ENCODE measurements around the gene TRPM4.
A peak's percentile ranks its signal among the peaks of the same experiment; 100 is the strongest.

The TRPM4 gene

GRCh38 chr19:49153167-49153809 is 4.3 kb upstream of the TRPM4 start:
- no peak overlapping the region for H2AFZ ChIP-seq (ENCODE audit: low read length)
- H3K14ac ChIP-seq (ENCODE audit: low read length): no peak overlapping the region
- H3K27me3 ChIP-seq (ENCODE audit: control insufficient read depth in 3 of 3, insufficient read depth in 3 of 3, low read depth in 1 of 3, low read length in 3 of 3): peaks cover 0 to 25% (median 0%) of the 10 kb centered on the region in 3 experiments
- no peak overlapping the region for H4K8ac ChIP-seq (ENCODE audit: low read depth, low read length)
- no CpG with 5 or more reads among the region's 10 CpGs for WGBS, 2 donors (ENCODE audit: extremely low coverage in 2 of 2, insufficient read length in 2 of 2, insufficient replicate concordance in 1 of 2)
- H3K4ac ChIP-seq (ENCODE audit: low read length): no peak overlapping the region
- H3K18ac ChIP-seq (ENCODE audit: low read length): peak overlapping the region; percentile 53
- H3K4me1 ChIP-seq (ENCODE audit: control insufficient read depth in 2 of 2, insufficient read depth in 1 of 2, low read depth in 1 of 2, low read length in 2 of 2): peaks cover 25% of the 10 kb centered on the region in 2 donors
- no peak overlapping the region for H3K4me3 ChIP-seq (ENCODE audit: low read length in 2 of 2)
- no peak overlapping the region for H2BK12ac ChIP-seq (ENCODE audit: low read length)
- H3K79me1 ChIP-seq (ENCODE audit: low read depth, low read length): no peaks in the 10 kb centered on the region
- peak overlapping the region; percentile 90 for H3K23ac ChIP-seq (ENCODE audit: low read depth, low read length, poor library complexity)
- no peaks in the 10 kb centered on the region for H3K36me3 ChIP-seq (replicated peaks in 1 of 2; ENCODE audit: control insufficient read depth in 2 of 2, insufficient read depth in 2 of 2, low read length in 2 of 2)
- no peak overlapping the region for H3K27ac ChIP-seq (replicated peaks; ENCODE audit: low read length)
- peak overlapping the region; percentile 94 for H2BK15ac ChIP-seq (ENCODE audit: low read length)
- no peak overlapping the region for H2BK5ac ChIP-seq (ENCODE audit: low read length)
- H4K91ac ChIP-seq (ENCODE audit: low read depth, low read length, poor library complexity): no peak overlapping the region
- H3K9ac ChIP-seq (ENCODE audit: low read depth, low read length, poor library complexity): no peak overlapping the region
- H3K4me2 ChIP-seq (ENCODE audit: insufficient read depth, low read length, poor library complexity, severe bottlenecking): no peak overlapping the region
- no peak overlapping the region for H2BK120ac ChIP-seq (ENCODE audit: low read depth, low read length)
- peaks cover 0 to 2% of the 10 kb centered on the region in 2 donors for H3K9me3 ChIP-seq (replicated peaks in 1 of 2; ENCODE audit: control insufficient read depth in 2 of 2, insufficient read depth in 1 of 2, low read depth in 1 of 2, low read length in 2 of 2)
- DNase-seq (ENCODE audit: low spot score): no peak
- H2AK5ac ChIP-seq (ENCODE audit: low read depth, low read length): peak overlapping the region; percentile 30

GRCh38 chr19:49154279-49154678 is 3.3 kb upstream of the TRPM4 start:
- Histone ChIP-seq H3K9me3 (replicated peaks in 1 of 2; ENCODE audit: control insufficient read depth in 2 of 2, insufficient read depth in 1 of 2, low read depth in 1 of 2, low read length in 2 of 2) (peaks cover 0 to 2% of the 10 kb centered on the region in 2 donors), H2AK5ac (ENCODE audit: low read depth, low read length) (no peak overlapping the region), H3K14ac (ENCODE audit: low read length) (peak overlapping the region; percentile 4), H3K4me3 (ENCODE audit: low read length in 2 of 2) (no peak overlapping the region), H3K4me1 (ENCODE audit: control insufficient read depth in 2 of 2, insufficient read depth in 1 of 2, low read depth in 1 of 2, low read length in 2 of 2) (peaks cover 20 to 21% of the 10 kb centered on the region in 2 donors), H3K4me2 (ENCODE audit: insufficient read depth, low read length, poor library complexity, severe bottlenecking) (no peak overlapping the region), H4K91ac (ENCODE audit: low read depth, low read length, poor library complexity) (no peak overlapping the region), H3K27me3 (ENCODE audit: control insufficient read depth in 3 of 3, insufficient read depth in 3 of 3, low read depth in 1 of 3, low read length in 3 of 3) (peaks cover 0 to 26% (median 0%) of the 10 kb centered on the region in 3 experiments), H4K8ac (ENCODE audit: low read depth, low read length) (no peak overlapping the region), H2BK15ac (ENCODE audit: low read length) (no peak overlapping the region), H2BK12ac (ENCODE audit: low read length) (peak overlapping the region; percentile 44), H2BK5ac (ENCODE audit: low read length) (no peak overlapping the region), H3K36me3 (replicated peaks in 1 of 2; ENCODE audit: control insufficient read depth in 2 of 2, insufficient read depth in 2 of 2, low read length in 2 of 2) (peaks cover 0 to 2% of the 10 kb centered on the region in 2 donors), H3K18ac (ENCODE audit: low read length) (no peak overlapping the region), H3K9ac (ENCODE audit: low read depth, low read length, poor library complexity) (no peak overlapping the region), H3K4ac (ENCODE audit: low read length) (peak overlapping the region; percentile 31), H3K23ac (ENCODE audit: low read depth, low read length, poor library complexity) (peak overlapping the region; percentile 3), H2AFZ (ENCODE audit: low read length) (no peak overlapping the region), H3K27ac (replicated peaks; ENCODE audit: low read length) (no peak overlapping the region), H3K79me1 (ENCODE audit: low read depth, low read length) (no peaks in the 10 kb centered on the region), H2BK120ac (ENCODE audit: low read depth, low read length) (no peak overlapping the region)
- no CpG with 5 or more reads among the region's 6 CpGs for WGBS, 2 donors (ENCODE audit: extremely low coverage in 2 of 2, insufficient read length in 2 of 2, insufficient replicate concordance in 1 of 2)
- DNase-seq (ENCODE audit: low spot score): no peak

- peaks cover 0 to 2% of the 10 kb centered on the region in 2 donors for H3K9me3 ChIP-seq (replicated peaks in 1 of 2; ENCODE audit: control insufficient read depth in 2 of 2, insufficient read depth in 1 of 2, low read depth in 1 of 2, low read length in 2 of 2)
- DNase-seq (ENCODE audit: low spot score): no peak
- no peak within 1 kb of the TSS for H4K8ac ChIP-seq (ENCODE audit: low read depth, low read length)
- H2BK12ac ChIP-seq (ENCODE audit: low read length): peak within 1 kb of the TSS; percentile 44
- H3K14ac ChIP-seq (ENCODE audit: low read length): peak within 1 kb of the TSS; percentile 4
- peak within 1 kb of the TSS; percentile 89 for H3K18ac ChIP-seq (ENCODE audit: low read length)
- H2AFZ ChIP-seq (ENCODE audit: low read length): peak within 1 kb of the TSS; percentile 76
- H3K27ac ChIP-seq (replicated peaks; ENCODE audit: low read length): no peak within 1 kb of the TSS
- peaks cover 0 to 26% (median 0%) of the 10 kb centered on the region in 3 experiments for H3K27me3 ChIP-seq (ENCODE audit: control insufficient read depth in 3 of 3, insufficient read depth in 3 of 3, low read depth in 1 of 3, low read length in 3 of 3)
- peak within 1 kb of the TSS in 1 of 2 donors; percentile 9 for H3K4me3 ChIP-seq (ENCODE audit: low read length in 2 of 2)
- peak within 1 kb of the TSS; percentile 64 for H2BK15ac ChIP-seq (ENCODE audit: low read length)
- H3K79me1 ChIP-seq (ENCODE audit: low read depth, low read length): no peaks in the 10 kb centered on the region
- H3K4me2 ChIP-seq (ENCODE audit: insufficient read depth, low read length, poor library complexity, severe bottlenecking): no peak within 1 kb of the TSS
- peak within 1 kb of the TSS; percentile 37 for H3K23ac ChIP-seq (ENCODE audit: low read depth, low read length, poor library complexity)
- peaks cover 0 to 9% of the 10 kb centered on the region in 2 donors for H3K36me3 ChIP-seq (replicated peaks in 1 of 2; ENCODE audit: control insufficient read depth in 2 of 2, insufficient read depth in 2 of 2, low read length in 2 of 2)
- H4K91ac ChIP-seq (ENCODE audit: low read depth, low read length, poor library complexity): no peak within 1 kb of the TSS
- no peak within 1 kb of the TSS for H2BK120ac ChIP-seq (ENCODE audit: low read depth, low read length)
- H3K9ac ChIP-seq (ENCODE audit: low read depth, low read length, poor library complexity): no peak within 1 kb of the TSS
- no CpG with 5 or more reads among the region's 19 CpGs for WGBS, 2 donors (ENCODE audit: extremely low coverage in 2 of 2, insufficient read length in 2 of 2, insufficient replicate concordance in 1 of 2)
- H2AK5ac ChIP-seq (ENCODE audit: low read depth, low read length): peak within 1 kb of the TSS; percentile 81
- H3K4me1 ChIP-seq (ENCODE audit: control insufficient read depth in 2 of 2, insufficient read depth in 1 of 2, low read depth in 1 of 2, low read length in 2 of 2): peaks cover 20 to 21% of the 10 kb centered on the region in 2 donors
- peak within 1 kb of the TSS; percentile 31 for H3K4ac ChIP-seq (ENCODE audit: low read length)
- no peak within 1 kb of the TSS for H2BK5ac ChIP-seq (ENCODE audit: low read length)
Observed at GRCh38 chr19:49155005-49155819, 2.4 kb upstream of the TRPM4 start, which contains the start of gene HRC. Gene HRC, minus strand, starts transcription at chr19:49155396. Its CDS starts 159 bp downstream, at chr19:49155237.
